OCI-LY3 (cell line): ENCODE data around the gene AIG1.

Experiments used
- CTCF ChIP-seq: fragments of 200-600, 300-600 bp; sonication (generic); IDR thresholded peaks from 2 replicates; pipeline ENCODE4 v1.5.1; 2014; ENCODE audit warnings: antibody characterized with exemption, low read length, low read depth
- EZH2phosphoT487 ChIP-seq: fragments of 200-600 bp; shearing (Covaris generic); IDR thresholded peaks from 2 replicates; pipeline ENCODE4 v1.6.1; 2018; ENCODE audit warnings: antibody characterized with exemption, mixed run types, low read depth

- no peak for TF ChIP-seq CTCF
- no peak for TF ChIP-seq EZH2phosphoT487
Observed at GRCh38 chr6:143294265-143294860, 233.7 kb downstream of the AIG1 start.
